HG03378 (cell line): Measurements from ENCODE around the gene UNC5CL.
"Not testable (repeated sequence)": the region's sequence is repeated elsewhere in the genome, so short reads cannot be mapped to it uniquely, and the experiment has no call there.

Experiments
- ATAC-seq: cut with Tn5 transposase; IDR thresholded peaks from one replicate; pipeline ENCODE4 v1.9.1; 2021; ENCODE audit warnings: mild to moderate bottlenecking, moderate library complexity; ENCODE audit not compliant: unreplicated experiment

Gene UNC5CL

DNA sequence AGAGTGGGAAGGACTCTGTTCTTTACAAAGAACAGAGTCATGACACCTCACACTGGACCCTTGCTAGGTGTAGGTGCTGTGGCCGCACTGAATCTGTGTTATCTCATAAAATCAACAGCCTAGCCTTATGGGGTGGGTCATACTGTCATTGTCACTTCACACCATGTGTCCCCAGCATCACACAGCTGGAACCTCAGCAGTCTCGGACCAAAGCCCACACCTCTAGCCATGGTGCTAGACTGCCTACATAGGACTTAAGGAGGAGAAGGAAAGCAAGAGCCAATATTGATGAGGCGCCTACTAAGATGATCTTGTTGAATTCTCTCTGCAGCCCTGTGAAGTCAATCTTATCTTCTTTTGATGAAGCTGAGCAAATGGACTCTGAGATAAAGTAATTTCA lies 31.0 kb downstream of the UNC5CL start:
- ATAC-seq, result no peak

GRCh38 chr6:41006980-41007379 lies 32.0 kb downstream of the UNC5CL start:
- ATAC-seq, result not testable (repeated sequence)

GRCh38 chr6:41006217-41006616 lies 32.8 kb downstream of the UNC5CL start:
- ATAC-seq, result not testable (repeated sequence)

- ATAC-seq, result no peak
Observed at GRCh38 chr6:41002168-41002567, 36.9 kb downstream of the UNC5CL start.

GRCh38 chr6:41000248-41000647 lies 38.8 kb downstream of the UNC5CL start:
- ATAC-seq, result no peak

DNA sequence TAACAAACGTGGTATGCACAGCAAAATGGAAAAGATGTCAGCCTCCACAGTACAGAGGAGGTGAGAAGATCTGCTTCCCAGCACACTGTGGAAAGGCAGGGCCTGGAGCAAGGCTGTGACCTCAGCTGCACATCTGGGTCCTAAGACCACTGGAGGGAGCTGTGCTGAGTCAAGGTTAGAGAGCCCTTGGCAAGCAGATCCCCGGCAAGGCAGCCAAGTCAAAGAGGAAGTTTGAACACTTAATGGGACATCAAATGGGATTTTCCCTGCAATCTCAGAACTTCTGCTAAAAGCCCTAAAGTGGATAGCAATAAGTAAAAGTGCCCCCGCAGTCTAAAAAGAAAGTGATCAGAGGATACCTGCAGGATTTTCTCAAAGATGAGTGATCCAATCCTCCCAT lies 39.5 kb downstream of the UNC5CL start:
- no peak for ATAC-seq

DNA sequence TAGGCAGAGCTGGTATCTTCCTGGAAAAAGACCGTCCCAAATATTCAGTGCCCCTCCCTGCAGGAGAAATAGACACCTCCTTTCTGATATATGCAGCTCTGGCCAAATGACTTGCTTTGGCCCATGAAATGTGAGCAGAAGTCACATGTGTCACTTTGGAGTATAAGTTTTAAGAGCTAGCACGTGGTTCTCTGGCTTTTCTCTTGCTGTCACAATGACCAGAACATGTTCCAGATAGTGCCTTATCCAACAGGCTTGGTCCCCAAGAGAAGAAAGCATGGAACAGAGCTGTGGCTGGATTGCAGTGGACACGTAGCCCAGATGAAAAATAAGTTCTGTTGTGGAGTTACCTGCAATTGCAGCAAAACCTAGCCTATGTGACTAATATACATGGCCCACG lies 40.4 kb downstream of the UNC5CL start:
- ATAC-seq, result no peak

DNA sequence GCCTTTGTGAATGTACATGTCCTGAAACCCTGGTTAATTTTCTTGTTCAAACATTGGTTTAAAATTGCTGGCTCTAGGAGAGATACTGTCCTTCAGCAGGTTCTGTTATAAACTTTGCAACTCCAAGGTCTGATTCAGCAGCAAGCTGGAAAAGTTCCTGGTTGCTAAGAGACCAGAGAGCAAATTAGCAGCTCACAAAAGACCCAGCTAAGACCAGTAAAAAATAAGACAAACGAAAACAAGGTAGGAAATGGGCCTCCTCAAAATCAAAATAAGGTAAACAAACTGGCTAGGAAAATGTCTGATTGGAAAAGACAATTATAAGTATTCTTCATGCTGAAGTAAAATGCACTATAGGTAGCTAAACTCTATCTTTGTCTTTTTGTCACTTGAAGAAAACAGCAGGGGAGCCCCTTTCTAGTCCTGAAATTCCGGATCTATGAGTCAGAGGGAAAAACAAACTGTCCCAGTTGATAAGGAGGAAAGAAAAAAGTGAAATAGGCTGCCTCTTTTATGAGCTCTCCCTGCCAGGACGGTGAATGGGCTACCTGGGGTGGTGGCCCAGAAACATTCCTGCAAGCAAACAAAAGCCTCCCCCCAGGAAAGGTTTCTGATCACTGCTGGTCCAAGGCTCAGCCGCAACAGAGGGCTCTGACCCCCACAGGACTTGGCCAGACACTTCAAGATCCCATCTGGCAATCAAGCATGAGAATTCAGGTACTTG lies 41.6 kb downstream of the UNC5CL start:
- ATAC-seq, result no peak

DNA sequence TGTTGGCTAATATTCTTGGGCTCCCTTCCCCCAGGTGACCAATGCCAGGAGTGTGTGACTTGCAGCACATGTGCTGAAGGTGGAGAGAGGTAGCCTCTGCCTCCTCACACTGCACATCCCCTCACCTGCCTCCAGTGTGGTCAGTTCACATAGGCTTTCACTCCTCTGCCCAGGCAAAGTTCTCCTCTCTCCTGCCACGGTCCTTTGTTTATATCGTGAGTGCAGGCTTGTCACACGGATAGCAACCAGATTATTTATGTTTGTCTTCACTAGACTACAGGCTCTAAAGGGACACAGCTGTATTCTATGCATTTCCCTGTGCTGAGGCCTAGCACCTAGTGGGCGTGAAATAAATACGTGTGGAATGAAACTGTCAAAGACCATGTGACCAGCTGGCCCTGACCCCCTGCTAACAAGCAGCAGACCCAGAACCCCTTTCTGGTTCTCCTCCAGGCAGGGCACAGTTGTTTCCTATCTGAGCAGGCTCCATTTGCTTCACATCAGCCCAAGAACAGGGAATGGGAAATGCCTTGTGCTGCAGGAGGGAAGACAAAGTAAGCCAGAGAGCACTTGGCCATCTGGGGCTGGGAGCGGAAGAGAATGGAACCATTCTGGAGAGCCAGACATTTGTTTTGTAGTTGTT lies 42.3 kb downstream of the UNC5CL start:
- no peak for ATAC-seq

GRCh38 chr6:40992746-40993145 lies 46.3 kb downstream of the UNC5CL start:
- ATAC-seq, result no peak

DNA sequence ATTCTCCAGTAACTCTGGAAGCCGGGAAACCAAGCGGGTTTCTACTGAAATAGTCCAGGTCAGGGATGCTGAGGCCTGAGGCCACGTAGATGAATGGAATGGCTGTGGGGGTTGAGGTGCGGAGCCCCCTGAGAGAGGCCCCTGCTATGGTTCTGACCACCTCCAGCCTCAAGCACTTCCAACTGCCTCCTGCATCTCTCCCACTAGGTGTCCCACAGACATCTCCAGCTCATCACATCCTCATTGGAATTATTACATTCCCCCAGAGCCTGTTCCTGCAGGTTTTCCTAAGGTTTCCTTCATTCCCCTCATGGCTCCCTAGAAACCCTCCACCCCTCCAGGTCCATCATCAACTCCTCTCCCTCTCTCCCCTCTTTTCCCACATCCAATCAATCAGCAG lies 48.7 kb downstream of the UNC5CL start:
- ATAC-seq, result no peak

DNA sequence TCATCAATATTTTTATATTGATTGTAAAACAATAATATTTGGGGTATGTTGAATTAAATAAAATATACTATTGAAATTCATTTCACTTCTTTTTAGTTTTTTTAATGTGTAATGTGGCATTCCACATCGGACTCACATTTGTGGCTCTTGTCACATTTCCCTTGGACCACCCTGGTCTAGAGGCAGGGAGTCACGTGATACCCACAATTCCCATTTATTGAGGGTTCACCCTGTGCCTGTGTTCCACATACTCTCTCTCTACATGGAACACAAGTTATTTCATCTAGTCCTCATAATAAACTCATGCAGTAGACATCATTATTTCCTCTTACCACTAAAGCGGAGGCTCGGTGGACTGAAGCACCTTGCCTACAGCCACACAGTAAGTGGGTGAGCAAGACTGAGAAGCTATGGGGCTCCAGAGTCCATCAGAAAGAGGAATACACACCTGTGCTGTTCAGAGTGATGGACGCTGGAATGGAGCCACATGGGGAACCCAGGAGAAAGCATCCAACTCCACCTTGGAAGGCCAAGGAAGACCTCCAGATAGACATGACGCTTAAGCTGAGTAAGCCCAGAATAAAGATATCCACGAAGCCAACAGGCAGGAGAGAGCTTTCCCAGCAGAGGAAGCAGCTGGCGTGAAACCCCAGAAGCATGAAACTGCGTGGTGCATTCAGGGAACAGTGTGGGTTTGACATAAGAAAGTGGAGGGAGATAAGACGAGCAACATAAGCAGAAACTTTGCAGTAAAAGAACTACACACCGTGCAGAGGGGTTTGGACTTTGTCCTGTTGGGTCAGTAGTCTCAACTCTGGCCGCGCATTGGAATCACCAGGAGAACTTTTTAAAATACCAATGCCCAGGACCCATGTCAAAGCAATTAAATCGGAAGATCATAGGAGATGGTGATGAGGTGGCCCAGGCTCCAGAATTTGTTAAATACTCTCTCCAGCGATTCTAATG lies 49.5 kb downstream of the UNC5CL start:
- no peak for ATAC-seq

DNA sequence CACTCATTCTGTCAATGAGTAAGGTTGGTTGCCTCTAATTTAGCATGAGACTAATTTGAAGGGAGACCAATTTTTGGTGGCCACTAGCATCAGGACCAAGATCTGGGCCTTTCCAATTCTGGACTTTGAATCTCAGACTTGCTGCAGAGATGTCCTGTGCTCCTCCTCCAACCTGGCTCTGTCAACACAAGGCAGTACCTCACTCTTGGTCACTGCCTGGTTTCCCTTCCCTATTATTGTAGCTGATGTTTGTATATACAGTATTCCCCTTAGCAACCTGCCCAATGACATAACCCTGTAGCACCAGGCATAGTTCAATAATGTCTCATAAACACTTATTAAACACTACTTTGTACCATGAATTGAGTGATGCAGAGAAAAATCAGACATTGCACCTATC lies 50.4 kb downstream of the UNC5CL start:
- no peak for ATAC-seq

DNA sequence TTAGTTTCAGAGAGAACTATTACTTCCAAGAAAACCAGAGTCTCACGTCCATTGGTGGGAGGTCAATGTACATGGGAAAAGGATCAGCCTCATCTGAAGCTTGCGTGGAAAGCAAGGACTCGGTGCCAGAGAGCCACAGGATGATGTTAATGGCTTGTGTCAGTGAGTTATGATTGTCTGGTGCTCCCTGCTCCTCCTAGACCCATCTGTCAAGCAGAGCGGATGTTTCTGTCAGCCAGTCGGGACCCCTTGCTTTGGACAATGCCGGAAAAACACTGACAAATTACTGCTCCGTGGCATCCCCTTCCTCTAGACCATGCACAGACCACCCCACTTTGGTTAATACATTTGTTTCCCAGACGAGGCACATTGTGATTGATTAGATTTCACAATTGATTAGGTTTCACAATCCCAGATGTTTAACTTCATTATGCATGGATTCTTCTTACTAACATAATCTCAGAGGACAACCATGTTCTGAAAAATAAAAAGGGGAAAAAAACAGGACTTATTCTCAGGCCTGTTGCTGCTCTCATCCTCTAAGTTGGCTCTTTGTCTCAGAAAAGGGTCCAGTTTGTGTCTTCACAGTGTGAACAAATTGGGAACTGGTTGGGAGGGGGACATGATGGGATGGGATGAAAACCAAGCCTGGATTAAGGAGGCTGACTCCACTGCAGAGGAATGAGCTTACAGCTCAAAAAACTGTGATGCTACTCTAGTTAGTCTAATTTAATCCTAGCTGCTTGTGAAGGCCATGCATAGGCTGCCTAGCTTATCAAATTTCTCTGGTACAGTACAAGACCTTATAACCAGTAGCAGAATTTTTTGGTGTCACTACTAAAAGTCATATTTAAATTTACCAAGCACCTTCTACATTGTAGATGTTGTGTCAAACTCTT lies 51.9 kb downstream of the UNC5CL start:
- ATAC-seq, result no peak

- ATAC-seq, result no peak
Observed at GRCh38 chr6:40986364-40986763, 52.7 kb downstream of the UNC5CL start.

GRCh38 chr6:40983752-40984151 lies 55.3 kb downstream of the UNC5CL start:
- no peak for ATAC-seq

- ATAC-seq, result no peak
Observed at GRCh38 chr6:40982917-40983316, 56.1 kb downstream of the UNC5CL start.

GRCh38 chr6:40978687-40979289 lies 60.2 kb downstream of the UNC5CL start:
- ATAC-seq, result no peak

DNA sequence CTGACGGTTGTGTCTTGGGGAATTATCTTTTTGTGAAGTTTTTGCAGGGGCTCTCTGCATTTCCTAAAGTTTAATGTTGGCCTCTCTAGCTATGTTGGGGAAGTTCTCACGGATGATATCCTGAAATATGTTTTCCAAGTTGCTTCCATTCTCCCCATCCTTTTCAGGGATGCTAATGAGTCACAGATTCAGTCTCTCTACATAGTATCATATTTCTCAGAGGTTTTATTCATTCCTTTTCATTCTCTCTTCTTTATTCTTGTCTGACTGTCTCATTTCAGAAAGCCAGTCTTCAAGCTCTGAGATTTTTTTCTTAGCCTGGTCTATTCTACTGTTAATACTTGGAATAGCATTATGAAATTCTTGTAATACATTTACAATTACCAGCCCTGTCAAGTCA lies 61.3 kb downstream of the UNC5CL start:
- no peak for ATAC-seq

DNA sequence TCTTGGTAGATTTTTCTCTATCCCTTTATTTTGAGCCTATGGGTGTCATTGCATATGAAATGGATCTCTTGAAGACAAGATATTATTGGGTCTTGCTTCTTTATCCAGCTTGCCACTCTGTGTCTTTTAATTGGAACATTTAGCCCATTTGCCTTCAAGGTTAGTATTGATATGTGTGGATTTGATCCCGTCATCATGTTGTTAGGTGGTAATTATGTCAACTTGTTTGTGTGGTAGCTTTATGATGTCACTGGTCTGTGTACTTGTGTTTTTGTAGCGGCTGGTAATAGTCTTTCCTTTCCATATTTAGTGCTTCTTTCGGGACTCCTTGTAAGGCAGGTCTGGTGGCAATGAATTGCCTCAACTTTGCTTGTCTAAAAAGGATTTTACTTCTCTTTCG lies 61.9 kb downstream of the UNC5CL start:
- no peak for ATAC-seq
